HepG2 (cell line): Measurements from ENCODE around the gene CNDP1. TPM values are rescaled to one million over a fixed set of nuclear protein-coding genes. Genes with fewer than 3 reads are reported as not detected.

ENCODE experiments used
- ELK4 ChIP-seq: sonication (generic); formaldehyde crosslinking; IDR thresholded peaks from 2 replicates; pipeline ENCODE4 v1.9.0; 2021; ENCODE audit warnings: missing genetic modification reagents, borderline replicate concordance
- FOXA3 ChIP-seq: IDR thresholded peaks from 2 replicates; pipeline ENCODE4 v1.6.1; 2016; ENCODE audit warnings: missing genetic modification reagents, missing compliant biosample characterization
- GPN1 ChIP-seq: sonication (generic); formaldehyde crosslinking; IDR thresholded peaks from 2 replicates; pipeline ENCODE4 v1.5.1; 2020; ENCODE audit warnings: missing genetic modification reagents, borderline replicate concordance
- HOXA5 ChIP-seq: sonication (generic); formaldehyde crosslinking; IDR thresholded peaks from 2 replicates; pipeline ENCODE4 v1.4.0; 2020; ENCODE audit warnings: missing genetic modification reagents
- IRF1 ChIP-seq: sonication (generic); formaldehyde crosslinking; IDR thresholded peaks from 2 replicates; pipeline ENCODE4 v1.4.0; 2020; ENCODE audit warnings: low read depth, mild to moderate bottlenecking, missing genetic modification reagents
- LCORL ChIP-seq, 2 experiments: fragments of 450-650 bp in 1 of 2; sonication (generic) in 1 of 2; formaldehyde crosslinking in 1 of 2; IDR thresholded peaks; 2 replicates each; pipeline versions ENCODE4 v1.5.0 to v1.6.1; 2017 to 2020; ENCODE audit warnings: antibody characterized with exemption in 1 of 2, missing genetic modification reagents in 1 of 2
- MIER3 ChIP-seq: IDR thresholded peaks from 2 replicates; pipeline ENCODE4 v1.6.1; 2016; ENCODE audit warnings: missing compliant biosample characterization, borderline replicate concordance
- PRMT3 ChIP-seq: sonication (generic); formaldehyde crosslinking; IDR thresholded peaks from 2 replicates; pipeline ENCODE4 v1.8.1; 2022; ENCODE audit warnings: low read depth, mild to moderate bottlenecking, moderate library complexity, missing genetic modification reagents, borderline replicate concordance
- SKI ChIP-seq: fragments of 450-650 bp; IDR thresholded peaks from one replicate; pipeline ENCODE4 v1.6.1; 2018; ENCODE audit warnings: mild to moderate bottlenecking; ENCODE audit not compliant: partially characterized antibody
- SKIL ChIP-seq: sonication (generic); formaldehyde crosslinking; IDR thresholded peaks from 2 replicates; pipeline ENCODE4 v1.8.0; 2022; ENCODE audit warnings: missing genetic modification reagents, mild to moderate bottlenecking, moderate library complexity, borderline replicate concordance
- SOX13 ChIP-seq, 3 experiments: fragments of 450-650 bp in 1 of 3; sonication (generic) in 1 of 3; formaldehyde crosslinking in 1 of 3; IDR thresholded peaks in 2 of 3; conservative IDR thresholded peaks in 1 of 3; 2 replicates each; pipeline versions ENCODE4 v1.5.0 to v1.6.1; 2016 to 2020; ENCODE audit warnings: antibody characterized with exemption in 1 of 3, mild to moderate bottlenecking in 1 of 3, missing compliant biosample characterization in 1 of 3, missing genetic modification reagents in 1 of 3, moderate library complexity in 1 of 3
- TCF12 ChIP-seq, 2 experiments: fragments of 450-650 bp in 1 of 2; sonication (generic) in 1 of 2; formaldehyde crosslinking in 1 of 2; IDR thresholded peaks; 2 replicates each; pipeline versions ENCODE4 v1.6.1 to v1.8.0; 2017 to 2022; ENCODE audit warnings: antibody characterized with exemption in 1 of 2, mild to moderate bottlenecking in 1 of 2, missing genetic modification reagents in 1 of 2, moderate library complexity in 1 of 2
- ZMYM3 ChIP-seq: sonication (generic); formaldehyde crosslinking; IDR thresholded peaks from 2 replicates; pipeline ENCODE4 v1.5.1; 2020; ENCODE audit warnings: mild to moderate bottlenecking, missing genetic modification reagents
- polyA plus RNA-seq, 8 experiments: library from polyadenylated mRNA; depleted of rRNA in 3 of 8; stranded (reverse) in 7 of 8; unstranded in 1 of 8; fragments of >200 nt; fragmentation: Illumina TruSeq in 4 of 8; extraction: Trizol in 4 of 8; gene quantifications; 2 replicates each; pipeline versions ENCODE4 v1.2.1 to v1.2.3, GENCODE V29; 2011 to 2016; ENCODE audit warnings: low read depth in 4 of 8, missing spikeins in 1 of 8, mixed read lengths in 1 of 8; ENCODE audit not compliant: insufficient read depth in 1 of 8
- total RNA-seq, 5 experiments: library from RNA; depleted of rRNA; stranded (reverse); fragments of >200 nt; fragmentation: Illumina TruSeq; extraction: Trizol; gene quantifications; 2 replicates each; pipeline ENCODE4 v1.2.3, GENCODE V29; 2016; ENCODE audit warnings: low read depth in 1 of 5
- TF ChIP-seq, protein P1 (sequence below): sonication (generic); formaldehyde crosslinking; IDR thresholded peaks from 2 replicates; pipeline ENCODE4 v1.8.0; 2022; ENCODE audit warnings: missing genetic modification reagents, low read depth, mild to moderate bottlenecking, borderline replicate concordance
- TF ChIP-seq, protein P2 (sequence below): sonication (generic); formaldehyde crosslinking; IDR thresholded peaks from 2 replicates; pipeline ENCODE4 v1.4.0; 2020; ENCODE audit warnings: missing genetic modification reagents
- TF ChIP-seq, protein P3 (sequence below): sonication (generic); formaldehyde crosslinking; IDR thresholded peaks from 2 replicates; pipeline ENCODE4 v1.9.0; 2021; ENCODE audit warnings: missing genetic modification reagents, mild to moderate bottlenecking, borderline replicate concordance
- TF ChIP-seq, protein P4 (sequence below): sonication (generic); formaldehyde crosslinking; IDR thresholded peaks from 2 replicates; pipeline ENCODE4 v1.4.0; 2020; ENCODE audit warnings: missing genetic modification reagents

The CNDP1 gene
- total and polyA plus RNA-seq, 2 of the 13 experiments (the other 11 are each of a cell fraction or from before 2014, with no cell fraction given), result 0.01 TPM; not detected in 1

DNA sequence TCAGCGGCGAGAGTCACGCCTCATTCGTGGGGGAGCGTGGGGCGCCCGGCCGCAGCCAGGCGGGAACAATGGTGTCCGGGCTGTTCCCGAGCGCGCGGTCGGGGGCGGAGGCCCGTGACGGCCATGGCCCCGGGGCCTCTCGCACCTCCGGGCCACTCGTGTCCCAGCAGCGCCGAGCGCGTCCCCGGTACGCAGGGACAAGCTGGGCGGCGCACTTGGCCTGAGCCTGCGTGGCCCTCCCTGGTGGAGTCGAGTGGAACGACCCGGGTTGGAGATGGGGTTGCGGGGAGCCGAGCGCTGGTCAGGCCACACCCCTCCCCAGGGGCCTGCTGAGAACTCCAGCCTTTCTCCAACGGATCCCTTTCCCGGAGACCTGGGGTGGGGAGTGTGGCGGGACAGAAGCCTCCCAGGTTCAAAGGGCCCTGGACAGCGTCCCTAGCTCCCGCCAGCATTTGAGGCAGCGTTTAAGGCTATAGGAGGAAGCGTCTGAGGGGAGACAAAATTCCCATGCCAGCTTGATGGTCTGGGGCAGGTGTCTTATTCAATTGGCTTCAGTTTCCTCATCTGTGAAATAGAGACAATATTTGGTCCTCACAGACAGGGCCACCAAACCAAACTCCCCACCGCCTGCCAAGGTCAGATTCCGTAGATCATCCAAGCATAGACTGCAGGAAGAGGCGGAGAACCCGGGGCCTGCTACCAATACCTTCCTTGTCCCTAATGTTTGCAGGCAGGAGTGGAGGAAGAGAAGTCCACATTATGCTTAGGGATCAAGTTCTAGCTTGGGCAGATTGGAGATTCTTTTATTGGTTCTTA, 37.6 kb upstream of the CNDP1 start (continued):
- TF ChIP-seq HOXA5 (CRISPR knock-in tag) (no peak), PRMT3 (no peak), ZMYM3 (CRISPR knock-in tag) (no peak; the same call in 1 of the 2 replicates), MIER3 (CRISPR knock-in tag) (no peak), SKI (no peak), IRF1 (CRISPR knock-in tag) (0 out of 2 replicates have a peak, but pooled peaks have one; percentile 39), SOX13 (IDR thresholded peaks at IDR 0.05) (no peak), SOX13 (CRISPR knock-in tag; conservative IDR thresholded peaks at IDR 0.05 in 1 of 2, IDR thresholded peaks at IDR 0.05 in 1 of 2) (no peak), ELK4 (no peak), GPN1 (CRISPR knock-in tag) (no peak), FOXA3 (CRISPR knock-in tag) (no peak), SKIL (CRISPR knock-in tag) (no peak), LCORL (IDR thresholded peaks at IDR 0.05) (peak; percentile 44; the same call in 1 of the 2 replicates), LCORL (CRISPR knock-in tag; IDR thresholded peaks at IDR 0.05) (no peak), TCF12 (IDR thresholded peaks at IDR 0.05) (no peak), TCF12 (CRISPR knock-in tag; IDR thresholded peaks at IDR 0.05) (peak; percentile 45; the same call in 1 of the 2 replicates)
- TF ChIP-seq, protein P1, sequence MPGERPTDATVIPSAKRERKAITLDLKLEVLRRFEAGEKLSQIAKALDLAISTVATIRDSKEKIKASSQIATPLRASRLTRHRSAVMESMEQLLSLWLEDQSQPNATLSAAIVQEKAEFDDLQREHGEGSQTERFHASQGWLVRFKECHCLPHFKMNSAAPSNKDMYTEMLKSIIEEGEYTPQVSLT (CRISPR knock-in tag), result 0 out of 2 replicates have a peak, but pooled peaks have one; percentile 40
- TF ChIP-seq, protein P2, sequence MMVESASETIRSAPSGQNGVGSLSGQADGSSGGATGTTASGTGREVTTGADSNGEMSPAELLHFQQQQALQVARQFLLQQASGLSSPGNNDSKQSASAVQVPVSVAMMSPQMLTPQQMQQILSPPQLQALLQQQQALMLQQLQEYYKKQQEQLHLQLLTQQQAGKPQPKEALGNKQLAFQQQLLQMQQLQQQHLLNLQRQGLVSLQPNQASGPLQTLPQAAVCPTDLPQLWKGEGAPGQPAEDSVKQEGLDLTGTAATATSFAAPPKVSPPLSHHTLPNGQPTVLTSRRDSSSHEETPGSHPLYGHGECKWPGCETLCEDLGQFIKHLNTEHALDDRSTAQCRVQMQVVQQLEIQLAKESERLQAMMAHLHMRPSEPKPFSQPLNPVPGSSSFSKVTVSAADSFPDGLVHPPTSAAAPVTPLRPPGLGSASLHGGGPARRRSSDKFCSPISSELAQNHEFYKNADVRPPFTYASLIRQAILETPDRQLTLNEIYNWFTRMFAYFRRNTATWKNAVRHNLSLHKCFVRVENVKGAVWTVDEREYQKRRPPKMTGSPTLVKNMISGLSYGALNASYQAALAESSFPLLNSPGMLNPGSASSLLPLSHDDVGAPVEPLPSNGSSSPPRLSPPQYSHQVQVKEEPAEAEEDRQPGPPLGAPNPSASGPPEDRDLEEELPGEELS, result no peak
- TF ChIP-seq, protein P3, sequence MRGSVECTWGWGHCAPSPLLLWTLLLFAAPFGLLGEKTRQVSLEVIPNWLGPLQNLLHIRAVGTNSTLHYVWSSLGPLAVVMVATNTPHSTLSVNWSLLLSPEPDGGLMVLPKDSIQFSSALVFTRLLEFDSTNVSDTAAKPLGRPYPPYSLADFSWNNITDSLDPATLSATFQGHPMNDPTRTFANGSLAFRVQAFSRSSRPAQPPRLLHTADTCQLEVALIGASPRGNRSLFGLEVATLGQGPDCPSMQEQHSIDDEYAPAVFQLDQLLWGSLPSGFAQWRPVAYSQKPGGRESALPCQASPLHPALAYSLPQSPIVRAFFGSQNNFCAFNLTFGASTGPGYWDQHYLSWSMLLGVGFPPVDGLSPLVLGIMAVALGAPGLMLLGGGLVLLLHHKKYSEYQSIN (CRISPR knock-in tag), result no peak
- TF ChIP-seq, protein P4, sequence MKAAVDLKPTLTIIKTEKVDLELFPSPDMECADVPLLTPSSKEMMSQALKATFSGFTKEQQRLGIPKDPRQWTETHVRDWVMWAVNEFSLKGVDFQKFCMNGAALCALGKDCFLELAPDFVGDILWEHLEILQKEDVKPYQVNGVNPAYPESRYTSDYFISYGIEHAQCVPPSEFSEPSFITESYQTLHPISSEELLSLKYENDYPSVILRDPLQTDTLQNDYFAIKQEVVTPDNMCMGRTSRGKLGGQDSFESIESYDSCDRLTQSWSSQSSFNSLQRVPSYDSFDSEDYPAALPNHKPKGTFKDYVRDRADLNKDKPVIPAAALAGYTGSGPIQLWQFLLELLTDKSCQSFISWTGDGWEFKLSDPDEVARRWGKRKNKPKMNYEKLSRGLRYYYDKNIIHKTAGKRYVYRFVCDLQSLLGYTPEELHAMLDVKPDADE, result no peak
